Esophagus squamous epithelium (tissue), 5 donors: ENCODE results near the gene EXO5. TPM values are rescaled to one million over a fixed set of nuclear protein-coding genes. Genes with fewer than 3 reads are reported as not detected.
A peak's percentile ranks its signal among the peaks of the same experiment; 100 is the strongest.

Experiments used
- DNase-seq: peaks from one replicate; lab custom pipeline; 2025; lab: John Stamatoyannopoulos, UW
- H3K27ac ChIP-seq, 4 donors: fragments of 200-600 bp; sonication (generic); one replicate each; pipeline ENCODE4 v1.5.1; 2016 to 2019; ENCODE audit warnings: mild to moderate bottlenecking in 1 of 4
- H3K27me3 ChIP-seq, 4 donors: fragments of 200-600 bp; sonication (generic); 1 replicate in 3 of 4; 2 replicates in 1 of 4; pipeline versions ENCODE4 v1.5.1 to v1.6.0; 2017 to 2021; ENCODE audit warnings: antibody characterized with exemption in 1 of 4
- H3K36me3 ChIP-seq, 3 donors: fragments of 200-600 bp; sonication (generic); one replicate each; pipeline ENCODE4 v1.5.1; 2016 to 2019
- H3K4me1 ChIP-seq, 3 donors: fragments of 200-600 bp; sonication (generic); one replicate each; pipeline ENCODE4 v1.5.1; 2017 to 2019
- H3K4me3 ChIP-seq, 4 donors: fragments of 200-600 bp; sonication (generic); 1 replicate in 3 of 4; 2 replicates in 1 of 4; pipeline ENCODE4 v1.5.1; 2016 to 2019; ENCODE audit warnings: mild to moderate bottlenecking in 2 of 4, moderate library complexity in 1 of 4
- H3K9me3 ChIP-seq, 3 donors: fragments of 200-600 bp; sonication (generic); one replicate each; pipeline ENCODE4 v1.5.1; 2016 to 2019
- POLR2A ChIP-seq, 4 donors: fragments of 450-650 bp; IDR thresholded peaks; one replicate each; pipeline ENCODE4 v1.6.1; 2017; ENCODE audit warnings: antibody characterized with exemption in 4 of 4, mild to moderate bottlenecking in 4 of 4, moderate library complexity in 3 of 4
- WGBS, 2 donors: methylation state at CpG; one replicate each; pipeline ENCODE4 v1.1.5; 2018; 5-methylcytosine and 5-hydroxymethylcytosine counted together
- intact Hi-C: fragments of 100-400 bp; cut with DNase I; formaldehyde crosslinking; loops from one replicate; pipeline ENCODE4 v1.15.0; 2022
- total RNA-seq, 4 donors: library from RNA; depleted of rRNA; stranded (reverse); fragments of >200 nt; gene quantifications; one replicate each; pipeline ENCODE4 v1.1.0, GENCODE V29; 2016
- TF ChIP-seq, protein P1 (sequence below), 6 experiments: fragments of 450-650 bp in 4 of 6; fragments of 200-600 bp in 2 of 6; sonication (generic) in 2 of 6; IDR thresholded peaks; one replicate each; pipeline ENCODE4 v1.5.1; 2016 to 2019; ENCODE audit warnings: antibody characterized with exemption in 6 of 6, mild to moderate bottlenecking in 4 of 6, moderate library complexity in 4 of 6
- donor health status: DM: yes; HTN: yes; CAD: no.

EXO5 gene, protein sequence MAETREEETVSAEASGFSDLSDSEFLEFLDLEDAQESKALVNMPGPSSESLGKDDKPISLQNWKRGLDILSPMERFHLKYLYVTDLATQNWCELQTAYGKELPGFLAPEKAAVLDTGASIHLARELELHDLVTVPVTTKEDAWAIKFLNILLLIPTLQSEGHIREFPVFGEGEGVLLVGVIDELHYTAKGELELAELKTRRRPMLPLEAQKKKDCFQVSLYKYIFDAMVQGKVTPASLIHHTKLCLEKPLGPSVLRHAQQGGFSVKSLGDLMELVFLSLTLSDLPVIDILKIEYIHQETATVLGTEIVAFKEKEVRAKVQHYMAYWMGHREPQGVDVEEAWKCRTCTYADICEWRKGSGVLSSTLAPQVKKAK
- 1 to 10 TPM; 4.9 to 7.1 (median 5.7) TPM for total RNA-seq

DNA sequence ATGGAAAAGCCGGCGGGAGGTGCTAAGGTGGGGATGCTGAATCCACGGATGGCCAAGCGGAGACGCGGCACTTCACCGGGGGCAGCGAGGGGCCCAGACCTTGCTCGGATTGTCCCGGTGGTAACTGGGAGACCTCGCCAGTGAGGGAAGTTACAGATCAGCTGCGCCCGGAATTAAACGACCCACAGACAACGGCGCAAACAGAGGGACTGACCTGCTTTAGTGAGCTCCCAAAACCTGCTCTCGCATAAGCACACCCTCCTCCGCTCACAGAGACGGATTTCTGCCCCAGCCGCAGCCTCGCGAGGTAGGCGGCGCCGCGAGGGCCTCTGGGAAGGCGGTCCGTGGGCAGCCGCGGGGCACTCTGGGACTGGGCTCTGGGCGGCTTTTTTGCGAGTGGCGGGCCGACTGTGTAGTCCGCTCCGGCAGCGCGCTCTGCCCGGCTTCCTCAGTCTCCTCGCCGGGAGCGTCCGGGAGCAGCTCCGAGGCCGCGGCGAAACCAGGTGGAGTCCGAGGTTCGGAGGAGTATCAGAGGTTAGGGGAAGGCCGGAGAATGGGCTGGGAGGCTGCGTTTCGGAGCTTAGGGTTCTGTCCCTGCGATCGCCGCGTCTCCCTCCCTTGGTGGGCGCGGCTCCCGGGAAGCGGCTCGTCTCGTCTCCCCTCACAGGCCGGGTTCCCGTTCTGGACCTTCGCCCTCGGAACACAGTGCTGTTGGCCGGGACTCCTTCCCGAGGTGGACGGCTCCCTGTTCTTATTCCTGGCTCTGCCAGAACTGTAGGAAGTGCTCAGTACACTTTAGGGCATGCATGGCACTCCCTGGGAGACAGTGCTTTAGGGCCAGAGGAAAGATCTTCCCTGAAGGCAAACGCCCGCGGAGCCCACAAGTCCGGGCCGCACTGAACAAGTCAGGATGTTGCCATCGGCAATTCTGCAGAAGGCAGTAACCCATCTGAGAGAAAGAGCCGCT, at the start of gene EXO5:
EXO5 (plus strand) TSS at position 393 of the 967 bp plus-strand sequence. CDS start 5,778 bp downstream, outside the sequence.
- Histone ChIP-seq H3K4me3 (peak within 1 kb of the TSS; percentile 72 to 83 (median 79)), H3K9me3 (peaks cover 0 to 35% (median 2%) of the 10 kb centered on the region in 3 donors), H3K27me3 (no peaks in the 10 kb centered on the region), H3K4me1 (peaks cover 6 to 17% (median 6%) of the 10 kb centered on the region in 3 donors), H3K27ac (peak within 1 kb of the TSS; percentile 73 to 84 (median 80)), H3K36me3 (peaks cover 0 to 17% (median 0%) of the 10 kb centered on the region in 3 donors)
- intact Hi-C loops: no loop called here
- 0 to 3% methylated on average over 15 to 16 of the region's 76 CpGs for WGBS, 2 donors
- peak; percentile 17 for DNase-seq
- TF ChIP-seq, protein P1, sequence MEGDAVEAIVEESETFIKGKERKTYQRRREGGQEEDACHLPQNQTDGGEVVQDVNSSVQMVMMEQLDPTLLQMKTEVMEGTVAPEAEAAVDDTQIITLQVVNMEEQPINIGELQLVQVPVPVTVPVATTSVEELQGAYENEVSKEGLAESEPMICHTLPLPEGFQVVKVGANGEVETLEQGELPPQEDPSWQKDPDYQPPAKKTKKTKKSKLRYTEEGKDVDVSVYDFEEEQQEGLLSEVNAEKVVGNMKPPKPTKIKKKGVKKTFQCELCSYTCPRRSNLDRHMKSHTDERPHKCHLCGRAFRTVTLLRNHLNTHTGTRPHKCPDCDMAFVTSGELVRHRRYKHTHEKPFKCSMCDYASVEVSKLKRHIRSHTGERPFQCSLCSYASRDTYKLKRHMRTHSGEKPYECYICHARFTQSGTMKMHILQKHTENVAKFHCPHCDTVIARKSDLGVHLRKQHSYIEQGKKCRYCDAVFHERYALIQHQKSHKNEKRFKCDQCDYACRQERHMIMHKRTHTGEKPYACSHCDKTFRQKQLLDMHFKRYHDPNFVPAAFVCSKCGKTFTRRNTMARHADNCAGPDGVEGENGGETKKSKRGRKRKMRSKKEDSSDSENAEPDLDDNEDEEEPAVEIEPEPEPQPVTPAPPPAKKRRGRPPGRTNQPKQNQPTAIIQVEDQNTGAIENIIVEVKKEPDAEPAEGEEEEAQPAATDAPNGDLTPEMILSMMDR (IDR thresholded peaks at IDR 0.05): peak in 1 of 6 experiments; percentile 27
- peak in 1 of 4 donors; percentile 58 for TF ChIP-seq POLR2A (IDR thresholded peaks at IDR 0.05)

DNA sequence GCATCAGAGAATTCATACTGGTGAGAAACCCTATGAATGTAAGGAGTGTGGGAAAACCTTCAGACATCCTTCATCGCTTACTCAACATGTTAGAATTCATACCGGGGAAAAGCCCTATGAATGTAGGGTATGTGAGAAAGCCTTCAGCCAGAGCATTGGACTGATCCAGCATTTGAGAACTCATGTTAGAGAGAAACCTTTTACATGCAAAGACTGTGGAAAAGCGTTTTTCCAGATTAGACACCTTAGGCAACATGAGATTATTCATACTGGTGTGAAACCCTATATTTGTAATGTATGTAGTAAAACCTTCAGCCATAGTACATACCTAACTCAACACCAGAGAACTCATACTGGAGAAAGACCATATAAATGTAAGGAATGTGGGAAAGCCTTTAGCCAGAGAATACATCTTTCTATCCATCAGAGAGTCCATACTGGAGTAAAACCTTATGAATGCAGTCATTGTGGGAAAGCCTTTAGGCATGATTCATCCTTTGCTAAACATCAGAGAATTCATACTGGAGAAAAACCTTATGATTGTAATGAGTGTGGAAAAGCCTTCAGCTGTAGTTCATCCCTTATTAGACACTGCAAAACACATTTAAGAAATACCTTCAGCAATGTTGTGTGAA, 45.5 kb upstream of the EXO5 start:
- Histone ChIP-seq H3K27ac (no peak overlapping the region), H3K27me3 (no peaks in the 10 kb centered on the region), H3K36me3 (peaks cover 0 to 53% (median 0%) of the 10 kb centered on the region in 3 donors), H3K9me3 (peaks cover 9 to 100% (median 90%) of the 10 kb centered on the region in 3 donors), H3K4me1 (no peaks in the 10 kb centered on the region), H3K4me3 (no peak overlapping the region)
- no peak for TF ChIP-seq POLR2A (IDR thresholded peaks at IDR 0.05)
- TF ChIP-seq, protein P1 (IDR thresholded peaks at IDR 0.05): no peak
- no peak for DNase-seq
- 80 to 93% methylated on average over 3 of the region's 3 CpGs for WGBS, 2 donors
- intact Hi-C loops: no loop called here

DNA sequence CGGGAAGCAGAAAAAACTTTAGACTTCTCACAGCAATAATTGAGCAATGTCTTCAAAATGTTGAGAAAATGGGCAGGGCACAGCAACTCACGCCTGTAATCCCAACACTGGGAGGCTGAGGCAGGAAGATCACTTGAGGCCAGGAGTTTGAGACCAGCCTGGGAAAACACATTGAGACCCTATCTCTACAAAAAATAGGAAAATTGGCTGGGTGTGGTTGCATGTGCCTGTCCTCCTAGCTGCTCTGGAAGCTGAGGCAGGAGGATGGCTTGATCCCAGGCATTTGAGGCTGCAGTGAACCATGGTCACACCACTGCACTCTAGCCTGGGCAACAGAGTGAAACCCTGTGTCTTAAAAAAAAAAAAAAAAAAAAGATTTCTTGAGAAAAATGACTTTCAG, 39.2 kb upstream of the EXO5 start:
- H3K4me1 ChIP-seq: no peaks in the 10 kb centered on the region
- H3K27ac ChIP-seq: no peak overlapping the region
- DNase-seq: no peak
- no peak for TF ChIP-seq POLR2A (IDR thresholded peaks at IDR 0.05)
- TF ChIP-seq, protein P1 (IDR thresholded peaks at IDR 0.05): no peak
- H3K4me3 ChIP-seq: no peak overlapping the region
- no peaks in the 10 kb centered on the region for H3K27me3 ChIP-seq
- intact Hi-C loops: no loop called here
- peaks cover 0 to 90% (median 51%) of the 10 kb centered on the region in 3 donors for H3K9me3 ChIP-seq
- no peaks in the 10 kb centered on the region for H3K36me3 ChIP-seq
- 84 to 93% methylated on average over 2 of the region's 2 CpGs for WGBS, 2 donors

DNA sequence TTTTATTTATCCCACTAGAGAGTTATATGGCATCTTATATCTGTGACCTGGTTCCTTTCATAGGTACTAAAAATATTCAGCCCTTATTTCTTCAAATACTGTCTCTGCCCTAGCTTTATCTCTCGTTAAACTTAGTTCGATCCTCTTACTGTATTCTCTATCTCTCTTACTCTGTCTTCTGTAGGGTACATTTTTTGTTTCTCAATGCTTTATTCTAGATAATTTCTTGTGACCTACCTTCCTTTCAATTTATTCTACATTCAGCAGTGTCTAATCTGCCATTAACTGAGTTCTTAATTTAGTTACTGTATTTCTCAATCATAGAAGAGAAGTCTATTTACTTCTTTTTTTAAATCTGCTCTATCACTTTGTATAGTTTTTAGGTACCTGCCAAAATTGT, 33.3 kb upstream of the EXO5 start:
- no peak overlapping the region for H3K4me3 ChIP-seq
- peaks cover 4 to 16% (median 8%) of the 10 kb centered on the region in 3 donors for H3K4me1 ChIP-seq
- WGBS, 2 donors: 94 to 96% methylated on average over 2 of the region's 2 CpGs
- intact Hi-C loops: no loop called here
- no peak overlapping the region for H3K27ac ChIP-seq
- TF ChIP-seq POLR2A (IDR thresholded peaks at IDR 0.05): no peak
- TF ChIP-seq, protein P1 (IDR thresholded peaks at IDR 0.05): no peak
- DNase-seq: no peak
- no peaks in the 10 kb centered on the region for H3K36me3 ChIP-seq
- peaks cover 0 to 46% (median 21%) of the 10 kb centered on the region in 3 donors for H3K9me3 ChIP-seq
- no peaks in the 10 kb centered on the region for H3K27me3 ChIP-seq
